ENCODE measurements around the gene VAV2.

The VAV2 gene

GRCh38 chr9:133741716-133742115 is 250.4 kb downstream of the VAV2 start:
- TF ChIP-seq ZFP30 (CRISPR knock-in tag; IDR thresholded peaks at IDR 0.05): no peak
- no peak for TF ChIP-seq ZC3H10 (CRISPR knock-in tag; IDR thresholded peaks at IDR 0.05)
- TF ChIP-seq GLIS3 (CRISPR knock-in tag; IDR thresholded peaks at IDR 0.05): no peak
- TF ChIP-seq ZFP3 (CRISPR knock-in tag; IDR thresholded peaks at IDR 0.05): no peak
- no peak for TF ChIP-seq CREB5 (CRISPR knock-in tag; IDR thresholded peaks at IDR 0.05; ENCODE audit: low read depth)
- no peak for TF ChIP-seq BACH2 (CRISPR knock-in tag; IDR thresholded peaks at IDR 0.05; ENCODE audit: borderline replicate concordance)
- TF ChIP-seq PPARA (CRISPR knock-in tag; IDR thresholded peaks at IDR 0.05; ENCODE audit: borderline replicate concordance): no peak
- no peak for TF ChIP-seq ZNF8 (CRISPR knock-in tag; IDR thresholded peaks at IDR 0.05)
- TF ChIP-seq ARNTL (CRISPR knock-in tag; IDR thresholded peaks at IDR 0.05; ENCODE audit: borderline replicate concordance, low read depth): no peak
- no peak for TF ChIP-seq OSR1 (CRISPR knock-in tag; IDR thresholded peaks at IDR 0.05)
- no peak for TF ChIP-seq CSDC2 (CRISPR knock-in tag; IDR thresholded peaks at IDR 0.05)
- no peak for TF ChIP-seq ISL1 (CRISPR knock-in tag; IDR thresholded peaks at IDR 0.05)
- no peak for TF ChIP-seq CSRNP3 (CRISPR knock-in tag; IDR thresholded peaks at IDR 0.05)
- no peak for ATAC-seq

- TF ChIP-seq ZC3H10 (CRISPR knock-in tag; IDR thresholded peaks at IDR 0.05) (no peak), TSHZ2 (CRISPR knock-in tag; IDR thresholded peaks at IDR 0.05) (no peak), CREB5 (CRISPR knock-in tag; IDR thresholded peaks at IDR 0.05; ENCODE audit: low read depth) (no peak), SNAI2 (CRISPR knock-in tag; IDR thresholded peaks at IDR 0.05) (no peak), TOX (CRISPR knock-in tag; IDR thresholded peaks at IDR 0.05; ENCODE audit: borderline replicate concordance) (no peak), TCF4 (CRISPR knock-in tag; IDR thresholded peaks at IDR 0.05; ENCODE audit: borderline replicate concordance) (no peak), BACH2 (CRISPR knock-in tag; IDR thresholded peaks at IDR 0.05; ENCODE audit: borderline replicate concordance) (no peak), ZFP30 (CRISPR knock-in tag; IDR thresholded peaks at IDR 0.05) (no peak), ESRRG (CRISPR knock-in tag; IDR thresholded peaks at IDR 0.05) (no peak), CSDC2 (CRISPR knock-in tag; IDR thresholded peaks at IDR 0.05) (no peak), ZNF8 (CRISPR knock-in tag; IDR thresholded peaks at IDR 0.05) (no peak), ZFP3 (CRISPR knock-in tag; IDR thresholded peaks at IDR 0.05) (no peak), POU6F1 (CRISPR knock-in tag; IDR thresholded peaks at IDR 0.05; ENCODE audit: borderline replicate concordance, low read depth) (no peak), ARNTL (CRISPR knock-in tag; IDR thresholded peaks at IDR 0.05; ENCODE audit: borderline replicate concordance, low read depth) (no peak), CSRNP3 (CRISPR knock-in tag; IDR thresholded peaks at IDR 0.05) (no peak), GLIS3 (CRISPR knock-in tag; IDR thresholded peaks at IDR 0.05) (no peak), ZNF565 (CRISPR knock-in tag; conservative IDR thresholded peaks at IDR 0.05; ENCODE audit: low read depth) (no peak), ISL1 (CRISPR knock-in tag; IDR thresholded peaks at IDR 0.05) (no peak)
- no peak for ATAC-seq
Measured at GRCh38 chr9:133740911-133741310, 251.2 kb downstream of the VAV2 start.
